GM12878 (cell line): ENCODE measurements around the gene VEPH1. TPM values are rescaled to one million over a fixed set of nuclear protein-coding genes. Genes with fewer than 3 reads are reported as not detected.

ENCODE experiments used
- ATAC-seq: fragments of 200-7000 bp; cut with Tn5 transposase; 3 replicates; pipeline ENCODE4 v1.9.1; 2020; ENCODE audit warnings: mild to moderate bottlenecking, moderate library complexity
- BruUV-seq: library from RNA; stranded (reverse); fragments of 400-500 nt; replicated peaks from 2 replicates; lab custom pipeline; 2021; lab: Mats Ljungman, UMichigan
- CTCF ChIA-PET: fragments of 300-600 bp; sonication (Branson Sonifier 250); formaldehyde crosslinking; extraction: SDS; loops from one replicate; lab custom pipeline; 2021; ENCODE audit warnings: inconsistent platforms; lab: Yijun Ruan, JAX
- POLR2A ChIA-PET: fragments of 350-600 bp; formaldehyde crosslinking; extraction: SDS; loops from one replicate; lab custom pipeline; 2021; ENCODE audit warnings: inconsistent platforms; lab: Charles Lee
- RAD21 ChIA-PET: fragments of 300-600 bp; sonication (Branson Sonifier 250); formaldehyde crosslinking; loops from one replicate; lab custom pipeline; 2023; ENCODE audit warnings: antibody characterized with exemption; ENCODE audit not compliant: unreplicated experiment; lab: Charles Lee
- SMC1A ChIA-PET: fragments of 300-600 bp; sonication (Branson Sonifier 250); formaldehyde crosslinking; loops from one replicate; lab custom pipeline; 2023; ENCODE audit not compliant: unreplicated experiment, uncharacterized antibody; lab: Charles Lee
- DNase-seq: peaks from one replicate; pipeline ENCODE4 v3.0.0-alpha.2; 2011; ENCODE audit warnings: low read depth, low spot score
- FAIRE-seq: peaks from 3 replicates; lab custom pipeline; 2011; peaks lifted over from hg19 to GRCh38; lab: Jason Lieb, UNC
- H2AFZ ChIP-seq: 2 replicates; pipeline ENCODE4 v1.6.0; 2011; ENCODE audit warnings: low read depth, low read length, control low read depth; ENCODE audit not compliant: control insufficient read depth
- H3K27ac ChIP-seq: 2 replicates; pipeline ENCODE4 v1.5.1; 2011; ENCODE audit warnings: control low read depth; ENCODE audit not compliant: control insufficient read depth, insufficient read depth
- H3K27me3 ChIP-seq, 2 experiments: replicated peaks in 1 of 2; 2 replicates each; pipeline versions ENCODE4 v1.6.0 to v1.6.1; 2011; ENCODE audit warnings: low read length in 1 of 2; ENCODE audit not compliant: control insufficient read depth in 2 of 2, insufficient read depth in 2 of 2
- H3K36me3 ChIP-seq, 2 experiments: 2 replicates each; pipeline ENCODE4 v1.5.1; 2011; ENCODE audit warnings: low read length in 1 of 2; ENCODE audit not compliant: control insufficient read depth in 2 of 2, insufficient read depth in 2 of 2
- H3K4me1 ChIP-seq: 2 replicates; pipeline ENCODE4 v1.6.1; 2011; ENCODE audit warnings: mild to moderate bottlenecking, low read length, moderate library complexity, mixed read lengths; ENCODE audit not compliant: control insufficient read depth, insufficient read depth
- H3K4me2 ChIP-seq: 2 replicates; pipeline ENCODE4 v1.6.0; 2011; ENCODE audit warnings: control low read depth; ENCODE audit not compliant: control insufficient read depth, insufficient read depth
- H3K4me3 ChIP-seq: fragments of 200-600 bp; sonication (generic); 2 replicates; pipeline ENCODE4 v1.5.1; 2016
- H3K79me2 ChIP-seq: 2 replicates; pipeline ENCODE4 v1.6.0; 2011; ENCODE audit warnings: low read length; ENCODE audit not compliant: control insufficient read depth, insufficient read depth
- H3K9ac ChIP-seq: 2 replicates; pipeline ENCODE4 v1.8.0; 2011; ENCODE audit warnings: low read length, control low read depth, mixed read lengths; ENCODE audit not compliant: control insufficient read depth, insufficient read depth
- H3K9me3 ChIP-seq: replicated peaks from 3 replicates; pipeline ENCODE4 v1.5.1; 2011; ENCODE audit warnings: mild to moderate bottlenecking, low read length; ENCODE audit not compliant: control insufficient read depth, insufficient read depth
- H4K20me1 ChIP-seq: 2 replicates; pipeline ENCODE4 v1.6.0; 2011; ENCODE audit not compliant: control insufficient read depth, insufficient read depth
- CHD4 ChIP-seq: fragments of 200-600 bp; sonication (generic); IDR thresholded peaks from 2 replicates; pipeline ENCODE4 v1.6.1; 2016; ENCODE audit warnings: mild to moderate bottlenecking
- FOXM1 ChIP-seq: IDR thresholded peaks from 2 replicates; pipeline ENCODE4 v1.6.1; 2012; ENCODE audit warnings: low read depth, mild to moderate bottlenecking, inconsistent platforms, low read length, moderate library complexity
- IRF4 ChIP-seq: IDR thresholded peaks from 2 replicates; pipeline ENCODE4 v1.6.1; 2011; ENCODE audit warnings: low read depth, low read length
- LARP7 ChIP-seq: fragments of 450-650 bp; IDR thresholded peaks from 2 replicates; pipeline ENCODE4 v1.6.1; 2017; ENCODE audit warnings: mild to moderate bottlenecking
- MEF2A ChIP-seq: IDR thresholded peaks from 2 replicates; pipeline ENCODE4 v1.6.1; 2011; ENCODE audit warnings: low read depth, mild to moderate bottlenecking, low read length, moderate library complexity; ENCODE audit not compliant: insufficient read depth
- NR2C1 ChIP-seq: fragments of 450-650 bp; IDR thresholded peaks from 2 replicates; pipeline ENCODE4 v1.6.1; 2017; ENCODE audit warnings: antibody characterized with exemption, mild to moderate bottlenecking, moderate library complexity
- REST ChIP-seq: IDR thresholded peaks from 2 replicates; pipeline ENCODE4 v1.6.1; 2012; ENCODE audit warnings: mild to moderate bottlenecking, low read depth, low read length
- WGBS: methylation state at CpG from one replicate; pipeline ENCODE4 v1.1.6; 2016; ENCODE audit warnings: low lambda C conversion rate; ENCODE audit not compliant: insufficient replicate concordance, insufficient coverage; ENCODE audit errors: missing lambda C conversion rate; 5-methylcytosine and 5-hydroxymethylcytosine counted together
- in situ Hi-C: fragments of 300-500 bp; cut with MboI; formaldehyde crosslinking; loops from 9 replicates; pipeline ENCODE4 v1.14.3; 2018; ENCODE audit warnings: mixed read lengths
- intact Hi-C: fragments of 100-400 bp; cut with micrococcal nuclease; formaldehyde crosslinking; loops from one replicate; pipeline ENCODE4 v1.14.2; 2022; ENCODE audit not compliant: unreplicated experiment
- polyA plus RNA-seq, 11 experiments: library from polyadenylated mRNA; depleted of rRNA in 4 of 11; unstranded in 6 of 11; stranded (reverse) in 5 of 11; fragments of >200 nt; fragmentation: Nextera tagmentation in 4 of 11; fragmentation: Illumina TruSeq in 1 of 11; extraction: Ambion mirVana in 4 of 11; extraction: Trizol in 1 of 11; gene quantifications; 1 replicate in 1 of 11; 2 replicates in 10 of 11; pipeline versions ENCODE4 v1.2.1 to v1.2.3, GENCODE V29; 2011 to 2016; ENCODE audit warnings: inconsistent platforms in 2 of 11, missing spikeins in 2 of 11, low read depth in 1 of 11
- total RNA-seq, 4 experiments: library from RNA; depleted of rRNA in 3 of 4; stranded (reverse); fragments of >200 nt in 3 of 4; fragmentation: Illumina TruSeq in 1 of 4; extraction: Trizol in 1 of 4; gene quantifications; 2 replicates each; pipeline versions ENCODE4 v1.2.1 to v1.2.3, GENCODE V29; 2013 to 2021

VEPH1 gene
- total and polyA plus RNA-seq, 10 of the 15 experiments (the other 5 are each of a cell fraction or from before 2014, with no cell fraction given): 0.04 to 0.26 (median 0.17) TPM; not detected in 7

GRCh38 chr3:157231071-157231470 is 272.1 kb downstream of the VEPH1 start:
- ATAC-seq: no peak

More at GRCh38 chr3:157231071-157231470, 272.1 kb downstream of the VEPH1 start:
- DNase-seq: no peak
- no peak for FAIRE-seq
- SMC1A ChIA-PET: no interaction called here
- H2AFZ ChIP-seq: no peak overlapping the region
- CTCF ChIA-PET: interaction anchor here (0.7 to 1.5 kb wide), 5 partner anchors 9 to 1080 kb away, joined by 3 to 5 read pairs (median 3); no protein-coding TSS in a partner anchor
- no peak overlapping the region for H3K4me3 ChIP-seq
- no TSS peak for BruUV-seq
- no peaks in the 10 kb centered on the region for H3K36me3 ChIP-seq
- in situ Hi-C loops (no loop called here), intact Hi-C loops (no loop called here)
- no peak overlapping the region for H3K4me2 ChIP-seq
- H3K27ac ChIP-seq: no peak overlapping the region
- no peaks in the 10 kb centered on the region for H3K79me2 ChIP-seq
- no peaks in the 10 kb centered on the region for H4K20me1 ChIP-seq
- H3K4me1 ChIP-seq: no peaks in the 10 kb centered on the region
- WGBS: 60% methylated on average over 3 of the region's 3 CpGs
- TF ChIP-seq FOXM1 (no peak), CHD4 (no peak), NR2C1 (no peak), REST (no peak), MEF2A (no peak), IRF4 (no peak), LARP7 (no peak)
- RAD21 ChIA-PET: no interaction called here
- no peak overlapping the region for H3K9ac ChIP-seq
- no peaks in the 10 kb centered on the region for H3K9me3 ChIP-seq
- H3K27me3 ChIP-seq: no peaks in the 10 kb centered on the region; a peak in 1 of 4 replicates
- POLR2A ChIA-PET: no interaction called here
